Spleen (tissue), 7 donors: ENCODE measurements around the gene POLE3.

Experiments
- CTCF ChIP-seq, 11 experiments: fragments of 200-600 bp in 7 of 11; fragments of 450-650 bp in 4 of 11; sonication (generic) in 4 of 11; IDR thresholded peaks in 8 of 11; conservative IDR thresholded peaks in 3 of 11; 1 replicate in 7 of 11; 2 replicates in 4 of 11; pipeline versions ENCODE4 v1.4.0 to v1.8.0; 2016 to 2021; ENCODE audit warnings: antibody characterized with exemption in 11 of 11, inconsistent platforms in 4 of 11, mild to moderate bottlenecking in 1 of 11
- POLR2A ChIP-seq, 3 donors: fragments of 450-650 bp; IDR thresholded peaks; one replicate each; pipeline ENCODE4 v1.5.1; 2017; ENCODE audit warnings: antibody characterized with exemption in 3 of 3, mild to moderate bottlenecking in 1 of 3
- donor health status: DM: no; HTN: no; CAD: no; lungs with moderate emphysema.
- donor health status: DM: no; HTN: no; CAD: no.
- donor health status: DM: no; HTN: no; CAD: no.

DNA sequence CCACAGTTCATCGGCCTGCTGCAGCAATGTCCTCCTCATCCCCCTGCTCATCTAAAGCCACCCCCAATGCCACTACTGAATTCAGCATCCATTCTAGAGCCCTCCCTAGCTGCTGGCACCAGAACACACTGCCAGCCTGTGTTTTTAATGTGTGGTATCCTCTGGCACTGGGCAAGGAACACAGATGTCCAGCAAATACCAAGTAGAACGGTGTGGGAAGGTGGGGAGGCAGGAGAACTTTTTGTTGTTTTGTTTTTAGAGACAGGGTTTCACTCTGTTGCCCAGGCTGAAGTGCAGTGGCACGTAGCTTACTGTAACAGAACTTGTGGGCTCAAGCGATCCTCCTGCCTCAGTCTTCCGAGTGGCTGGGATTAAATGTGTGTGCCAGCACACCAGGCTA lies 38.4 kb downstream of the POLE3 start:
- TF ChIP-seq POLR2A (IDR thresholded peaks at IDR 0.05) = no peak
- no peak for TF ChIP-seq CTCF (IDR thresholded peaks at IDR 0.05 in 8 of 11, conservative IDR thresholded peaks at IDR 0.05 in 3 of 11)
